GM12878 (cell line): ENCODE measurements around the gene GLIPR1L1. TPM values are rescaled to one million over a fixed set of nuclear protein-coding genes. Genes with fewer than 3 reads are reported as not detected.

Source experiments
- ATAC-seq: fragments of 200-7000 bp; cut with Tn5 transposase; 3 replicates; pipeline ENCODE4 v1.9.1; 2020; ENCODE audit warnings: mild to moderate bottlenecking, moderate library complexity
- BruUV-seq: library from RNA; stranded (reverse); fragments of 400-500 nt; replicated peaks from 2 replicates; lab custom pipeline; 2021; lab: Mats Ljungman, UMichigan
- CTCF ChIA-PET: fragments of 300-600 bp; sonication (Branson Sonifier 250); formaldehyde crosslinking; extraction: SDS; loops from one replicate; lab custom pipeline; 2021; ENCODE audit warnings: inconsistent platforms; lab: Yijun Ruan, JAX
- POLR2A ChIA-PET: fragments of 350-600 bp; formaldehyde crosslinking; extraction: SDS; loops from one replicate; lab custom pipeline; 2021; ENCODE audit warnings: inconsistent platforms; lab: Charles Lee
- RAD21 ChIA-PET: fragments of 300-600 bp; sonication (Branson Sonifier 250); formaldehyde crosslinking; loops from one replicate; lab custom pipeline; 2023; ENCODE audit warnings: antibody characterized with exemption; ENCODE audit not compliant: unreplicated experiment; lab: Charles Lee
- SMC1A ChIA-PET: fragments of 300-600 bp; sonication (Branson Sonifier 250); formaldehyde crosslinking; loops from one replicate; lab custom pipeline; 2023; ENCODE audit not compliant: unreplicated experiment, uncharacterized antibody; lab: Charles Lee
- DNase-seq: peaks from one replicate; pipeline ENCODE4 v3.0.0-alpha.2; 2011; ENCODE audit warnings: low read depth, low spot score
- FAIRE-seq: peaks from 3 replicates; lab custom pipeline; 2011; peaks lifted over from hg19 to GRCh38; lab: Jason Lieb, UNC
- H2AFZ ChIP-seq: 2 replicates; pipeline ENCODE4 v1.6.0; 2011; ENCODE audit warnings: low read depth, low read length, control low read depth; ENCODE audit not compliant: control insufficient read depth
- H3K27ac ChIP-seq: 2 replicates; pipeline ENCODE4 v1.5.1; 2011; ENCODE audit warnings: control low read depth; ENCODE audit not compliant: control insufficient read depth, insufficient read depth
- H3K27me3 ChIP-seq, 2 experiments: replicated peaks in 1 of 2; 2 replicates each; pipeline versions ENCODE4 v1.6.0 to v1.6.1; 2011; ENCODE audit warnings: low read length in 1 of 2; ENCODE audit not compliant: control insufficient read depth in 2 of 2, insufficient read depth in 2 of 2
- H3K36me3 ChIP-seq, 2 experiments: 2 replicates each; pipeline ENCODE4 v1.5.1; 2011; ENCODE audit warnings: low read length in 1 of 2; ENCODE audit not compliant: control insufficient read depth in 2 of 2, insufficient read depth in 2 of 2
- H3K4me1 ChIP-seq: 2 replicates; pipeline ENCODE4 v1.6.1; 2011; ENCODE audit warnings: mild to moderate bottlenecking, low read length, moderate library complexity, mixed read lengths; ENCODE audit not compliant: control insufficient read depth, insufficient read depth
- H3K4me2 ChIP-seq: 2 replicates; pipeline ENCODE4 v1.6.0; 2011; ENCODE audit warnings: control low read depth; ENCODE audit not compliant: control insufficient read depth, insufficient read depth
- H3K4me3 ChIP-seq: fragments of 200-600 bp; sonication (generic); 2 replicates; pipeline ENCODE4 v1.5.1; 2016
- H3K79me2 ChIP-seq: 2 replicates; pipeline ENCODE4 v1.6.0; 2011; ENCODE audit warnings: low read length; ENCODE audit not compliant: control insufficient read depth, insufficient read depth
- H3K9ac ChIP-seq: 2 replicates; pipeline ENCODE4 v1.8.0; 2011; ENCODE audit warnings: low read length, control low read depth, mixed read lengths; ENCODE audit not compliant: control insufficient read depth, insufficient read depth
- H3K9me3 ChIP-seq: replicated peaks from 3 replicates; pipeline ENCODE4 v1.5.1; 2011; ENCODE audit warnings: mild to moderate bottlenecking, low read length; ENCODE audit not compliant: control insufficient read depth, insufficient read depth
- H4K20me1 ChIP-seq: 2 replicates; pipeline ENCODE4 v1.6.0; 2011; ENCODE audit not compliant: control insufficient read depth, insufficient read depth
- E2F4 ChIP-seq: IDR thresholded peaks from 2 replicates; pipeline ENCODE4 v1.6.1; 2012; ENCODE audit warnings: low read depth, low read length, improper control_type of control experiment
- EED ChIP-seq: sonication (generic); IDR thresholded peaks from 2 replicates; pipeline ENCODE4 v1.6.1; 2016; ENCODE audit warnings: antibody characterized with exemption, low read depth
- FOXK2 ChIP-seq: fragments of 450-650 bp; IDR thresholded peaks from 2 replicates; pipeline ENCODE4 v1.6.1; 2017; ENCODE audit warnings: mild to moderate bottlenecking, moderate library complexity
- MAX ChIP-seq: IDR thresholded peaks from 2 replicates; pipeline ENCODE4 v1.6.1; 2012; ENCODE audit warnings: low read depth, low read length, improper control_type of control experiment
- MYB ChIP-seq: fragments of 150-350 bp; IDR thresholded peaks from 2 replicates; pipeline ENCODE4 v1.6.1; 2014; ENCODE audit warnings: mild to moderate bottlenecking, low read depth, low read length, borderline replicate concordance
- NFYA ChIP-seq: IDR thresholded peaks from 2 replicates; pipeline ENCODE4 v1.6.1; 2011; ENCODE audit warnings: low read depth, mild to moderate bottlenecking, low read length, improper control_type of control experiment, borderline replicate concordance
- NR2C2 ChIP-seq: IDR thresholded peaks from 2 replicates; pipeline ENCODE4 v1.6.1; 2011; ENCODE audit warnings: borderline replicate concordance, low read depth; ENCODE audit not compliant: control insufficient read depth, insufficient read length
- STAT3 ChIP-seq: IDR thresholded peaks from 2 replicates; pipeline ENCODE4 v1.6.1; 2011; ENCODE audit warnings: low read depth, low read length, improper control_type of control experiment
- TBL1XR1 ChIP-seq: IDR thresholded peaks from 2 replicates; pipeline ENCODE4 v1.6.1; 2012; ENCODE audit warnings: low read depth, low read length, improper control_type of control experiment
- YBX1 ChIP-seq: fragments of 450-650 bp; IDR thresholded peaks from 2 replicates; pipeline ENCODE4 v1.6.1; 2016; ENCODE audit warnings: antibody characterized with exemption
- ZNF384 ChIP-seq: IDR thresholded peaks from 2 replicates; pipeline ENCODE4 v1.6.1; 2012; ENCODE audit warnings: low read depth, mild to moderate bottlenecking, low read length, improper control_type of control experiment, borderline replicate concordance
- ZNF622 ChIP-seq: fragments of 450-650 bp; IDR thresholded peaks from 2 replicates; pipeline ENCODE4 v1.6.1; 2017; ENCODE audit warnings: mild to moderate bottlenecking, inconsistent platforms
- ZZZ3 ChIP-seq: IDR thresholded peaks from 2 replicates; pipeline ENCODE4 v1.6.1; 2011; ENCODE audit warnings: low read depth; ENCODE audit not compliant: control insufficient read depth, insufficient read length
- WGBS: methylation state at CpG from one replicate; pipeline ENCODE4 v1.1.6; 2016; ENCODE audit warnings: low lambda C conversion rate; ENCODE audit not compliant: insufficient replicate concordance, insufficient coverage; ENCODE audit errors: missing lambda C conversion rate; 5-methylcytosine and 5-hydroxymethylcytosine counted together
- in situ Hi-C: fragments of 300-500 bp; cut with MboI; formaldehyde crosslinking; loops from 9 replicates; pipeline ENCODE4 v1.14.3; 2018; ENCODE audit warnings: mixed read lengths
- intact Hi-C: fragments of 100-400 bp; cut with micrococcal nuclease; formaldehyde crosslinking; loops from one replicate; pipeline ENCODE4 v1.14.2; 2022; ENCODE audit not compliant: unreplicated experiment
- polyA plus RNA-seq, 11 experiments: library from polyadenylated mRNA; depleted of rRNA in 4 of 11; unstranded in 6 of 11; stranded (reverse) in 5 of 11; fragments of >200 nt; fragmentation: Nextera tagmentation in 4 of 11; fragmentation: Illumina TruSeq in 1 of 11; extraction: Ambion mirVana in 4 of 11; extraction: Trizol in 1 of 11; gene quantifications; 1 replicate in 1 of 11; 2 replicates in 10 of 11; pipeline versions ENCODE4 v1.2.1 to v1.2.3, GENCODE V29; 2011 to 2016; ENCODE audit warnings: inconsistent platforms in 2 of 11, missing spikeins in 2 of 11, low read depth in 1 of 11
- total RNA-seq, 4 experiments: library from RNA; depleted of rRNA in 3 of 4; stranded (reverse); fragments of >200 nt in 3 of 4; fragmentation: Illumina TruSeq in 1 of 4; extraction: Trizol in 1 of 4; gene quantifications; 2 replicates each; pipeline versions ENCODE4 v1.2.1 to v1.2.3, GENCODE V29; 2013 to 2021

GLIPR1L1 gene
- total and polyA plus RNA-seq, 10 of the 15 experiments (the other 5 are each of a cell fraction or from before 2014, with no cell fraction given): 0.10 to 0.47 (median 0.13) TPM; not detected in 7

- in situ Hi-C loops (no loop called here), intact Hi-C loops (loop anchor here (10.0 kb wide), 1 partner anchor 490 kb away; no protein-coding TSS in a partner anchor)
- SMC1A ChIA-PET: no interaction called here
- Histone ChIP-seq H3K27me3 (no peaks in the 10 kb centered on the region), H2AFZ (no peak overlapping the region), H4K20me1 (no peaks in the 10 kb centered on the region), H3K36me3 (no peaks in the 10 kb centered on the region), H3K4me1 (no peaks in the 10 kb centered on the region), H3K4me2 (no peak overlapping the region), H3K9ac (no peak overlapping the region), H3K27ac (no peak overlapping the region), H3K4me3 (no peak overlapping the region), H3K9me3 (no peaks in the 10 kb centered on the region), H3K79me2 (no peaks in the 10 kb centered on the region)
- 0% methylated on average over 3 of the region's 3 CpGs for WGBS
- DNase-seq (no peak), FAIRE-seq (no peak), ATAC-seq (no peak)
- CTCF ChIA-PET: no interaction called here
- no TSS peak for BruUV-seq
- RAD21 ChIA-PET: no interaction called here
- TF ChIP-seq EED (no peak), NR2C2 (no peak), E2F4 (no peak), TBL1XR1 (no peak), STAT3 (no peak), FOXK2 (no peak), NFYA (no peak), ZZZ3 (no peak), YBX1 (no peak), ZNF384 (no peak), MAX (no peak), MYB (no peak), ZNF622 (no peak)
- POLR2A ChIA-PET: no interaction called here
Measured at GRCh38 chr12:75294797-75295196, 39.7 kb upstream of the GLIPR1L1 start.
